Mesothelial cell of epicardium (in vitro differentiated cells): ENCODE measurements around the gene CREB3L1. TPM values are rescaled to one million over a fixed set of nuclear protein-coding genes. Genes with fewer than 3 reads are reported as not detected.

Experiments used
- DNase-seq, 2 experiments: peaks; one replicate each; pipeline ENCODE4 v3.0.0; 2021; ENCODE audit warnings: low spot score in 2 of 2; ENCODE audit not compliant: unreplicated experiment in 2 of 2
- H3K27ac Mint-ChIP-seq: 2 replicates; pipeline ENCODE4 v1.8.0; 2021; ENCODE audit warnings: mixed read lengths
- H3K27me3 Mint-ChIP-seq: 2 replicates; pipeline ENCODE4 v1.8.0; 2021; ENCODE audit warnings: low read depth, mixed read lengths
- H3K36me3 Mint-ChIP-seq: 2 replicates; pipeline ENCODE4 v1.8.0; 2021; ENCODE audit warnings: mixed read lengths
- H3K4me1 Mint-ChIP-seq: 2 replicates; pipeline ENCODE4 v1.8.0; 2021; ENCODE audit warnings: mixed read lengths
- H3K4me3 Mint-ChIP-seq: 2 replicates; pipeline ENCODE4 v1.8.0; 2021; ENCODE audit warnings: mild to moderate bottlenecking, moderate library complexity, mixed read lengths
- H3K9me3 Mint-ChIP-seq: 2 replicates; pipeline ENCODE4 v1.8.0; 2021; ENCODE audit warnings: mixed read lengths
- total RNA-seq: library from RNA; stranded (reverse); gene quantifications from 3 replicates; pipeline ENCODE4 v1.2.1, GENCODE V29; 2021
- TF ChIP-seq, protein P1 (sequence below): fragments of 200-600 bp; sonication (generic); IDR thresholded peaks from one replicate; pipeline ENCODE4 v1.5.0; 2021; ENCODE audit warnings: antibody characterized with exemption; ENCODE audit not compliant: unreplicated experiment

The CREB3L1 gene
- total RNA-seq, 1 donor from 2014 or later = 34.5 TPM

DNA sequence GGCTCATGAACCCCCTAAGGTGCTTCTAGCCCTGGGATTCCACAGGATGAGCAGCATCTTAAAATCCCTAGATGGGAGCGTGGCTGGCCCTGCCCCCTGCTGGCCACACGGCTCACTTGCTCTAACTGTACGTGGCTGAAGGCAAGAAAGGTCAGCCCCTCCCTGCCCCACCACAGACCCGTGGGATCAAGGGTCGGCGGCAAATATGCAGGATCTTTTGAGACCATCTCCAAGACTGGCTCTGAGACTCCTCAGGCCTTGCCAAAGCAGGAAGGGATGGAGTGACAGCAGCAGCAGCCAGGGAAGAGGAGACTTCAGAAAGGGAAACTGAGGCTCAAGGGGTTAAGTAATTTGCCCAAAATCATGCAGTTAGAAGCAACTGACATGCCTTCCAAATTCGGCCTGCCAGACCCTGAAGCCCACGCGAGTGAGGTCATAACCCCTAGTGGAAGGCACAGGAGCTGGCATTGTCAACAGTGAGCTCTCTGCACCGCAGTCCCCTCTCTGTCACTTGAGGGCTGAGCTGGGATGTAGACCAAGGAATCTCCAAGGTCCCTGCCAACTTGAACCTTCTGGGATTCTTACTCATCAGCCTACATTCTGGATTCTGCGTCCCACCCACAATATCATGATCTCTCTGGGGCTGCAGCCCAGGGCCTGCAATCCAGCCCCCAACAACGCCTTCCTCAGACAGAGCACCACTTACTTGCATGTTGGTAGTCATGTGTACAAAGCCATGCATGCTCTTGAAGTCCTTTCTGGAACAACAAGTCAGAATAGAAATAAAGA is 31.4 kb downstream of the CREB3L1 start:
- DNase-seq = peak; percentile 47 to 80
- H3K27ac Mint-ChIP-seq = no peak overlapping the region
- no peak overlapping the region for H3K4me3 Mint-ChIP-seq
- H3K36me3 Mint-ChIP-seq = no peaks in the 10 kb centered on the region
- TF ChIP-seq, protein P1, sequence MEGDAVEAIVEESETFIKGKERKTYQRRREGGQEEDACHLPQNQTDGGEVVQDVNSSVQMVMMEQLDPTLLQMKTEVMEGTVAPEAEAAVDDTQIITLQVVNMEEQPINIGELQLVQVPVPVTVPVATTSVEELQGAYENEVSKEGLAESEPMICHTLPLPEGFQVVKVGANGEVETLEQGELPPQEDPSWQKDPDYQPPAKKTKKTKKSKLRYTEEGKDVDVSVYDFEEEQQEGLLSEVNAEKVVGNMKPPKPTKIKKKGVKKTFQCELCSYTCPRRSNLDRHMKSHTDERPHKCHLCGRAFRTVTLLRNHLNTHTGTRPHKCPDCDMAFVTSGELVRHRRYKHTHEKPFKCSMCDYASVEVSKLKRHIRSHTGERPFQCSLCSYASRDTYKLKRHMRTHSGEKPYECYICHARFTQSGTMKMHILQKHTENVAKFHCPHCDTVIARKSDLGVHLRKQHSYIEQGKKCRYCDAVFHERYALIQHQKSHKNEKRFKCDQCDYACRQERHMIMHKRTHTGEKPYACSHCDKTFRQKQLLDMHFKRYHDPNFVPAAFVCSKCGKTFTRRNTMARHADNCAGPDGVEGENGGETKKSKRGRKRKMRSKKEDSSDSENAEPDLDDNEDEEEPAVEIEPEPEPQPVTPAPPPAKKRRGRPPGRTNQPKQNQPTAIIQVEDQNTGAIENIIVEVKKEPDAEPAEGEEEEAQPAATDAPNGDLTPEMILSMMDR = peak; percentile 90
- peaks cover 5% of the 10 kb centered on the region for H3K4me1 Mint-ChIP-seq
- H3K9me3 Mint-ChIP-seq = no peaks in the 10 kb centered on the region
- H3K27me3 Mint-ChIP-seq = no peaks in the 10 kb centered on the region

DNA sequence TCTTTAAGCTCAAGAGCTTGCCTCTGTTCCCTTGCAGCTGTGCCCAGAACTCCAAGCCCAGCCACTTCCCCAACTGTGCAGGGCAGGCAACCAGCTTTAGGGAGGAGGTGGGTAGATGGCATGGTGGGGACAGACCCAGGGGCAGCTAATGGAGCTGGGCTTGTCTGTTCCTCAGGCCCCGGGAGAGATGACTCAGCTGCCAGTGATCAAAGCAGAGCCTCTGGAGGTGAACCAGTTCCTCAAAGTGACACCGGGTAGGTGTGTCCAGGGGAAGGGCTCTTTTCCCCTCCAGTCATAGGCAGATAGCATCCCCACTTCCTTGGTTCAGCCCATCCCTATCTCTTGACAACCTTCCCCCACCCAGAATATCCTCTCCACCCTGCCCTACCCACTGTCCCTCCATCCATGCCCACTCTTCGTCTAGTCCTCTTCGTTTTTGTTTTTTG is 32.4 kb downstream of the CREB3L1 start:
- no peaks in the 10 kb centered on the region for H3K9me3 Mint-ChIP-seq
- H3K27me3 Mint-ChIP-seq = no peaks in the 10 kb centered on the region
- no peak for DNase-seq
- no peaks in the 10 kb centered on the region for H3K36me3 Mint-ChIP-seq
- no peak overlapping the region for H3K27ac Mint-ChIP-seq
- peaks cover 5% of the 10 kb centered on the region for H3K4me1 Mint-ChIP-seq
- TF ChIP-seq, protein P1 = no peak
- no peak overlapping the region for H3K4me3 Mint-ChIP-seq

DNA sequence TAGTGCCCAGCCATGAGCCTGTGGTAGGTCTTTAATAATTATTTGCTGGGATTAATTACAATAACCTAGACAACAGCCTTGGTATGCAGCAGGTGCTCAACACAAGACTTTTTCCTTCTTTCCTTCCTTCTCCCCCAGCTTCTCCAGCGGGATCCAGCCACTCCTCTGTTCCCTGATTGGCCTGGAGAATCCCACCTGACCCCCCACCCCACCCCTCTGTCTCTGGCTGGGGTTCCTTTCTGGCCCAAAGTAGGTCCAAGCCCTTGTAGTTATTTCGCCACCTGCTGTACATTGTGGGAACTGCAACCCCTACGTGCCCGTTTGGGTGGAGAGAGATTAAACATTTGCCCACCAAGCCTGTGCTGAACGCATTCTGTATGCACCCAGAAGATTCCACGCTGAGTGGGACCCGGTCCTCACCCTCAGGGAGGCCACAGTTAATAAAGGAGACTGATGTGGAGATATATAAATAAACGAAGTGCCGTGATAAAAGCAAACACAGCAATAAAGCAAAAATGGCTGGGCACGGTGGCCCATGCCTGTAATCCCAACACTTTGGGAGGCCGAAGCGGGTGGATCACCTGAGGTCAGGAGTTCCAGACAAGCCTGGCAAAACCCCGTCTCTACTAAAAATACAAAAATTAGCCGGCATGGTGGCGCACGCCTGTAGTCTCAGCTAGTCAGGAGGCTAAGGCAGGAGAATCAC is 37.7 kb downstream of the CREB3L1 start:
- H3K9me3 Mint-ChIP-seq = no peaks in the 10 kb centered on the region
- no peak overlapping the region for H3K4me3 Mint-ChIP-seq
- H3K27ac Mint-ChIP-seq = no peak overlapping the region
- peaks cover 2% of the 10 kb centered on the region for H3K4me1 Mint-ChIP-seq
- H3K36me3 Mint-ChIP-seq = peaks cover 2% of the 10 kb centered on the region
- no peaks in the 10 kb centered on the region for H3K27me3 Mint-ChIP-seq
- peak in 1 of 2 experiments; percentile 74 for DNase-seq
- TF ChIP-seq, protein P1 = peak; percentile 94

DNA sequence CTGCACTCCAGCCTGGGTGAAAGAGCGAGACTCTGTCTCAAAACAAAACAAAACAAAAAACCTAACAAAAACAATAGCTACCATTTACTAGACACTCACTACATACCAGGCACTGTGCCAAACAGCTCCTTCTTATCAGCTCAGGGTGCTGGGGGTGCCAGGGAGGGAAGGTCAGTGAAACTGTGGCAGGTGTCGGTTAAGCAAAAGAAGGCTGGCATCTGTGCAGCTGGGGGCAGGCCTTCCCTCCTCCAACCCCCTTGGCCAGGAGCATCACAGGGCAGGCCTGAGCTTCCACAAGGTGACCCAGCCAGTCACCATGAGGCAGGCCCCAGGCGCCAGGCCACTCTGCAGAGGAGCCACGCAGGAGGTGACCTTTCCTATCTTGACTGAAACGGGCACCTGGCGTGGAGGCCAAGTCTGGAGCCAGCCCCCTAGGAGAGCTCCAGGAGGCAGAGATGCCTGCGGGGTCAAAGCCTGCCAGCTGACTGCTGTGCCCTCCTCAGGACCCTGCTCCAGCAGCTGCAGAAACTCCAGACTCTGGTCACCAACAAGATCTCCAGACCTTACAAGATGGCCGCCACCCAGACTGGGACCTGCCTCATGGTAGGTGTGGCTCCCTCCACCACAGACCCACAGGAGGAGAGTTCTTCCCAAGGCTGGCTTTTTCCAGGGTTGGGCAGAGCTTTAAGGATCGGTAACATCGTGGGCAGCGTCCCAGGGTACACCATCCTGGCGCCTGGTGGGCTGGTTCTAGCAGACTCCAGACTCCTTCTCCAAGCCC is 38.5 kb downstream of the CREB3L1 start:
- Mint-ChIP-seq H3K27me3 (no peaks in the 10 kb centered on the region), H3K36me3 (peaks cover 2% of the 10 kb centered on the region), H3K9me3 (no peaks in the 10 kb centered on the region), H3K4me3 (no peak overlapping the region), H3K27ac (no peak overlapping the region), H3K4me1 (peaks cover 2% of the 10 kb centered on the region)
- no peak for DNase-seq
- TF ChIP-seq, protein P1 = no peak

DNA sequence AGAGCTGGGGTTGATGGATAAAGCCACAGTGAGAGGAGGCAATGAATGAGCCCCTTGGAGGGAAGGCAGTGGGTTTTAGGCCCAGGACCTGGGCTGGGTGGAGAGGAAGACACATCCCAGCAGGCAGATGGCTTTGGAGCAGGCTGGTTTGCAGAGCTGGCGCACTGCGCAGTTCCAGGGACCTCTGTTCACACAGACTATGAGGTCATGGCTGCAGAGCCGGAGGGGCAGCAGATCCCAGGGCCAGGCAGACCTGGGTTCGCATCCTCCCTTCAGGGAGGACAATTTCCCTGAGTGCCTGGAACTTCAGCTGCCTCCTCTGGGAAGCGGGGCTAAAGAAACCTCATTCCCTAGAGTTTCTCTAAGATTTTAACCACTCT is 41.6 kb downstream of the CREB3L1 start:
- TF ChIP-seq, protein P1 = no peak
- no peak overlapping the region for H3K4me3 Mint-ChIP-seq
- H3K4me1 Mint-ChIP-seq = peaks cover 2% of the 10 kb centered on the region
- H3K36me3 Mint-ChIP-seq = peaks cover 7% of the 10 kb centered on the region
- no peak for DNase-seq
- H3K9me3 Mint-ChIP-seq = no peaks in the 10 kb centered on the region
- H3K27me3 Mint-ChIP-seq = no peaks in the 10 kb centered on the region
- no peak overlapping the region for H3K27ac Mint-ChIP-seq
